GM10248 (cell line): ENCODE measurements around the gene ATP8A1.

Experiments used
- CTCF ChIA-PET: fragments of 300-600 bp; sonication (Branson Sonifier 250); formaldehyde crosslinking; extraction: SDS; loops from one replicate; lab custom pipeline; 2021; ENCODE audit warnings: antibody characterized with exemption; lab: Yijun Ruan, JAX
- POLR2A ChIA-PET: fragments of 350-650 bp; sonication (Branson Sonifier 250); formaldehyde crosslinking; extraction: SDS; loops from one replicate; lab custom pipeline; 2020; ENCODE audit warnings: antibody characterized with exemption; lab: Yijun Ruan, JAX
- DNase-seq: peaks from one replicate; pipeline ENCODE4 v3.0.0; 2012; ENCODE audit errors: extremely low spot score
- TF ChIP-seq, protein P1 (sequence below): IDR thresholded peaks from 2 replicates; pipeline ENCODE4 v1.5.1; 2012; ENCODE audit warnings: mild to moderate bottlenecking, low read depth; ENCODE audit errors: extremely low read depth, missing control alignments, control extremely low read depth

The ATP8A1 gene

DNA sequence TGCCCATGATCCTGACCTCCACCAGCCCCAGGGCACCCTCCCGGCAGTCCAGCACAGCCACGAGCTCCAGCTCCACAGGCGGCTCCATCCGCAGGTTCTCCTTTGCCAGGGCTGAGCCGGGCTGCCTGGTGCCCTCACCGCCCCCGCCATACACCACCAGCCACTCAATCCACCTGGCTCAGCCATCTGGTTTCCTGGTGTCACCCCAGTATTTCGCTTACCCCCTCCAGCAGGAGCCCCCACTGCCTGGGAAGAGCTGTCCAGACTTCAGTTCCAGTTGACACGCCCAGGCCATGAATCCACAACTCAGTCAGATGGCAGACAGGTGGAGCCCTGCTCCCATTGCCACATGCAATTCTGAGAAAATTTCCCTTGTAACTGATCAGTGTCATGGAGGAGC, 255.7 kb downstream of the ATP8A1 start:
- no peak for DNase-seq
- TF ChIP-seq, protein P1, sequence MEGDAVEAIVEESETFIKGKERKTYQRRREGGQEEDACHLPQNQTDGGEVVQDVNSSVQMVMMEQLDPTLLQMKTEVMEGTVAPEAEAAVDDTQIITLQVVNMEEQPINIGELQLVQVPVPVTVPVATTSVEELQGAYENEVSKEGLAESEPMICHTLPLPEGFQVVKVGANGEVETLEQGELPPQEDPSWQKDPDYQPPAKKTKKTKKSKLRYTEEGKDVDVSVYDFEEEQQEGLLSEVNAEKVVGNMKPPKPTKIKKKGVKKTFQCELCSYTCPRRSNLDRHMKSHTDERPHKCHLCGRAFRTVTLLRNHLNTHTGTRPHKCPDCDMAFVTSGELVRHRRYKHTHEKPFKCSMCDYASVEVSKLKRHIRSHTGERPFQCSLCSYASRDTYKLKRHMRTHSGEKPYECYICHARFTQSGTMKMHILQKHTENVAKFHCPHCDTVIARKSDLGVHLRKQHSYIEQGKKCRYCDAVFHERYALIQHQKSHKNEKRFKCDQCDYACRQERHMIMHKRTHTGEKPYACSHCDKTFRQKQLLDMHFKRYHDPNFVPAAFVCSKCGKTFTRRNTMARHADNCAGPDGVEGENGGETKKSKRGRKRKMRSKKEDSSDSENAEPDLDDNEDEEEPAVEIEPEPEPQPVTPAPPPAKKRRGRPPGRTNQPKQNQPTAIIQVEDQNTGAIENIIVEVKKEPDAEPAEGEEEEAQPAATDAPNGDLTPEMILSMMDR = peak; percentile 23
- ChIA-PET POLR2A (no interaction called here), CTCF (interaction anchor here (1.0 to 3.8 kb wide), 6 partner anchors 11 to 121 kb away, joined by 3 to 11 read pairs (median 5); no protein-coding TSS in a partner anchor)

DNA sequence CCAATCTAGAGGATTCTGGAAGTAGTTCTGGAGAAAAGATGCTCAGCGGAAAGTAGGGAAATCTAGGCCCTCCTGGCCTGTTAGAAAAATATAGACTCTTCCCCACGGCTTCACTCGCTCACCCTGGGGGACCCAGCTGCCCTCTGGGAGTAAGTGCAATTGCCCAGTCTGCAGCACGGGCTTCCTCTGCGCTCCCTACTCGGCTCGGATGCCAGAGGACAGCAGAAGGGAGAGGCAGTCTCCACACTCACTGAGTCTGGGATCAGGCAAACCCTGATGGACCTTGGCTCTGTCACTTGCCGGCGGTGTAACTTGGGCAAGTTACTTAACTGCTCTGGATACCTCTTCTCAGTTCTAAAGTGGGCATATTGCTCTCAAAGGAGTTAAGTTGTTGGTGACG, 257.5 kb downstream of the ATP8A1 start:
- ChIA-PET POLR2A (no interaction called here), CTCF (interaction anchor here (1.5 to 3.8 kb wide), 3 partner anchors 9 to 117 kb away, joined by 4 to 11 read pairs (median 5); no protein-coding TSS in a partner anchor)
- no peak for DNase-seq
- TF ChIP-seq, protein P1 = no peak

DNA sequence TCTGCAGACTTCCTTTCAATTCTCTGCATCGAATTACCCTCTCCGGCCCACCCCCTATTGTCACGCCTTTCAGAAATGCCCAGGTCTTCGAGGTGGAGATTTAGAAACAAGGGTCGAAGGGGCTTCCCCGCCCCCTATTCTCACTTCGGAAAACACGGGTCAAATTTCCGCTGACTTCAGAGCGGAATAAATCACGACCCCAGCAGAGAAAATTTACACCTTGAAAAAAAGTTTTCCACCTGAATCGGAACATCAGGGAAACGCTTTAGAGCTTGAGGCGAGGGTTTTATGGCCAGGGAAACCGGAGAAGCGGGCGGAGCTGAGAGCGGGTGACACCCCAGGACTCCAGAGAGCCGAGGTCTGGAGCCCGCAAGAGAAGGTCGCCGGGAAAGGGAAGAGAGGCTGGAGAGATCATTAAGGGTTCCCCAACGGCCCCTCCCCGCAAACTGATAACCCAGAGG, 258.0 kb downstream of the ATP8A1 start:
- no peak for DNase-seq
- TF ChIP-seq, protein P1 = no peak
- ChIA-PET CTCF (interaction anchor here (1.5 to 3.8 kb wide), 2 partner anchors 8 to 27 kb away, joined by 4 to 11 read pairs; no protein-coding TSS in a partner anchor), POLR2A (no interaction called here)

DNA sequence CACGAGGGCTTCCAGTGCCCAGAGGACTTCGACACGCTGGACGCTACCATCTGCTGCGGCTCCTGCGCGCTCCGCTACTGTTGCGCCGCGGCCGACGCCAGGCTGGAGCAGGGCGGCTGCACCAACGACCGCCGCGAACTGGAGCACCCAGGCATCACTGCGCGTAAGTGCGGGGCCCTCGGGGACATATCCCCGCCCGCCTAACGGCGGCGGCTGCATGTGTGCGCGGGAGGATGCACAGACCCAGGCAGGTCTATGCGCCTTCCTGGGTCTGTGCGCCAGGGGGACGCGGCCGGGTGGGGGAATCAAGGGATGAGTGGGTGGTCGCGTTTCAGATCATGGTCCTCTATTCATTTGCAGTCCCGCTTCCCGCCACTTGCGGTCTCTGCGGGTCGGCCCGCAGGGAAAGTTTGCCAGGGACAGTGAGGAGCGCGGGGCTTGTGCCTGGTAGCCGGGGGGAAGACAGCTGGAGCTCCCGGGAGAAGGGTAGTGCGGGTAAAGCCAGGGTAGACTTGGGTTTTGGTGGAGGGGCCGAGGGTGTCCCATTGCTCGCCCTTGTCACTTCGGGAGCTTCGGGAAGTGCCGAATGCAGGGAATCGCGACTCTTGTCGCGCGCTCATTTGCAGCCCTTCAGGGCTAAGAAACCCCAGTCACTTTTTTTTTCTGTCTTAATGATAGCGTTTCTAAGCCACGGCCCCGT, 258.6 kb downstream of the ATP8A1 start:
- POLR2A ChIA-PET = no interaction called here
- TF ChIP-seq, protein P1 = no peak
- DNase-seq = peak; percentile 38
- CTCF ChIA-PET = interaction anchor here (1.5 to 3.8 kb wide), 2 partner anchors 8 to 27 kb away, joined by 4 to 11 read pairs; no protein-coding TSS in a partner anchor

DNA sequence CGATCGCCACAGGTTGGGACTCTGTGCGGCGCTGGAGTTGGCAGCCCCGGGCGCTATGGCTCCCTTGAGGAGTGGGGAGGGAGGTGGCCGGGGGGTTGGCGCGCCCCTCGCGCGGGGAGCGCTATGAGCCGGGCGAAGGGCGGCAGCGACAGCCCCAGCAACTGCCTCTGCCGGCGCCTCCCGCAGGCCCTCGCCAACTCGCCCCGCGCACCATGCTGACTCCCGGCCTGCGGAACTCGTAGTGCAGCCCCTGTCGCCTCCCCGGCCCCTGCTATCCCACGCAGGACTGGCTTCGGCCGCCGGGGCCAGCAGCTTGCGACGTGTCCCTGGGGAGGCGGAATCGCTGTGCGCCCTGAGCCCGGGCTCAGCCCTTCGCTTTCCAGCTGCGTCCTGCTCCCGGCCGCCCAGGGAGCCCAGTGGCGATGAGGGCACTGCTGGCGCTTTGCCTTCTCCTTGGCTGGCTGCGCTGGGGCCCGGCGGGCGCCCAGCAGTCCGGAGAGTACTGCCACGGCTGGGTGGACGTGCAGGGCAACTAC, 259.2 kb downstream of the ATP8A1 start:
- ChIA-PET CTCF (interaction anchor here (1.2 to 1.5 kb wide), 4 partner anchors 11 to 114 kb away, joined by 3 to 4 read pairs (median 4); no protein-coding TSS in a partner anchor), POLR2A (no interaction called here)
- DNase-seq = peak; percentile 31
- TF ChIP-seq, protein P1 = no peak

DNA sequence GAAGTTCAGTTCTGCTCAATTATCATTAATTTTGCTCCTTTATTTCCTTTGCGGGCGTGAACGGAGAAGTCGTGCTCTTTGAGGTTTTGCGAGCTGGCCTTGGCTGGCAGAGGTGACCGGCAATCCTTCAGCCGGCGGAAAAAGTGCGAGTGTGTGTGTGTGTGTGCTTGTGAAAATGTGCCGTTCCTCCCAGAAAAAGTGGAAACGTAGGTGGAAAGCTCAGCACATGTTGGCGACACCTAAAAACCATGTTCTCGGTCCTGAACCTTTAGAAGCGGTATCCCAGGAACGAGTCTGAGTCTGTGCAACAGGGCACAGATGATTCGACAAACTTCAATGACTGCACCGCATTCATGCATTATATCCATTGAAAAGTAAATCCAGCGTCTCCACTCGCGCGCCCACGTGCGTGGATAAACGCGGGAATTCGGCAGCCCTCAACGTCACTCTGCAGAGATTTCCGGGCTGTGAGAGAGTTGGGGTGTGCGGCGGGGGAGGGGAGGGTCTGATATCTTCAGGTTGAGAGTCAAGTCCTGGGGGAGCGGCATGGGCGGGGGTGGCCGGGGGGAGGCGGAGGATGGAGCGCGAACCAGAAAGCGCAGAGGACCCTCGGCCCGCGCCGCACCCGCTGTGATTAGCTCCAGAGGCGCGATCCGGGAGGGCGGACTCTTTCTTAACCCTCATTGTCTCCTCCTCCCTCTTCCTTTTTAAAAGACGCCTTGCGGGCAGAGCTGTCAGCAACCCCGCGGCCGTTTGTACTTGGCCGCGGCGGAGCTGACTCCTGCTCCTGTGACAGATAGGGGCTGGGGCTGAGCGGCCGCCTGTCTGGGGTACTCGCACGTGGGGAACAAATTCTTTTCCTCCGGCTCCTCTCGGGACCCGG, 259.9 kb downstream of the ATP8A1 start, which contains the start of gene SHISA3:
Gene SHISA3 (plus strand): TSS at position 737 of the 883 bp plus-strand sequence. CDS start 569 bp downstream, outside the sequence.
- TF ChIP-seq, protein P1 = no peak
- DNase-seq = peak; percentile 46
- CTCF ChIA-PET = interaction anchor here (1.0 to 1.6 kb wide), 7 partner anchors 11 to 123 kb away, joined by 3 to 4 read pairs (median 3); no protein-coding TSS in a partner anchor
- POLR2A ChIA-PET = no interaction called here
